ENCODE measurements around the gene TARP.

DNA sequence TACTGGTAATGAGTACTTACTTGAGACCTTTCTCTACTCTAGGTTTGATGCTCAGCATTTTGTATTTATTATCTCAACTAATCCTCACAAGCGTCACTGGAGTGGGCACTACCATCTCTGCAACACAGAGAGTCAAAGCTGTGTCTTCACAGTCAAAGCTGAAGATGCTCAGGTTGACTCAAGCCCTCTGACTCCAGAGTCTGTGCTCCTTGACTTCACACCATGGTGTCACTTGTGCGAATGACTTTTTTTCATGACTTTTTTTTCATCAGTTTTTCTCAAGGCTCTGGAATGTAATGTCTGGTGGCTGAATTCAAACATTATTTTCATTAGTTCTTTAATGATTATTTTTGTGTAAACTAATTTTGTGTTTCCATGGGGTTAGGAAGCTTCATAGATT lies 30.4 kb upstream of the TARP start:
- TF ChIP-seq, protein P1, sequence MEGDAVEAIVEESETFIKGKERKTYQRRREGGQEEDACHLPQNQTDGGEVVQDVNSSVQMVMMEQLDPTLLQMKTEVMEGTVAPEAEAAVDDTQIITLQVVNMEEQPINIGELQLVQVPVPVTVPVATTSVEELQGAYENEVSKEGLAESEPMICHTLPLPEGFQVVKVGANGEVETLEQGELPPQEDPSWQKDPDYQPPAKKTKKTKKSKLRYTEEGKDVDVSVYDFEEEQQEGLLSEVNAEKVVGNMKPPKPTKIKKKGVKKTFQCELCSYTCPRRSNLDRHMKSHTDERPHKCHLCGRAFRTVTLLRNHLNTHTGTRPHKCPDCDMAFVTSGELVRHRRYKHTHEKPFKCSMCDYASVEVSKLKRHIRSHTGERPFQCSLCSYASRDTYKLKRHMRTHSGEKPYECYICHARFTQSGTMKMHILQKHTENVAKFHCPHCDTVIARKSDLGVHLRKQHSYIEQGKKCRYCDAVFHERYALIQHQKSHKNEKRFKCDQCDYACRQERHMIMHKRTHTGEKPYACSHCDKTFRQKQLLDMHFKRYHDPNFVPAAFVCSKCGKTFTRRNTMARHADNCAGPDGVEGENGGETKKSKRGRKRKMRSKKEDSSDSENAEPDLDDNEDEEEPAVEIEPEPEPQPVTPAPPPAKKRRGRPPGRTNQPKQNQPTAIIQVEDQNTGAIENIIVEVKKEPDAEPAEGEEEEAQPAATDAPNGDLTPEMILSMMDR (IDR thresholded peaks at IDR 0.05), result no peak
- TF ChIP-seq EZH2 (IDR thresholded peaks at IDR 0.05), result no peak
